Parathyroid adenoma (tissue), 2 donors: ENCODE data around the gene PDCD1LG2.

ENCODE experiments used
- H2AFZ ChIP-seq: fragments of 300-600 bp; sonication (generic); one replicate; pipeline ENCODE4 v1.7.0; 2017; ENCODE audit warnings: antibody characterized with exemption, mild to moderate bottlenecking
- H3K27ac ChIP-seq: fragments of 300-600 bp; sonication (generic); one replicate; pipeline ENCODE4 v1.7.0; 2017
- H3K27me3 ChIP-seq: fragments of 300-600 bp; sonication (generic); one replicate; pipeline ENCODE4 v1.7.0; 2017; ENCODE audit warnings: low read length; ENCODE audit not compliant: control insufficient read depth, insufficient read depth
- H3K36me3 ChIP-seq: fragments of 300-600 bp; sonication (generic); one replicate; pipeline ENCODE4 v1.7.0; 2017; ENCODE audit warnings: low read length; ENCODE audit not compliant: control insufficient read depth, insufficient read depth
- H3K4me1 ChIP-seq: fragments of 300-600 bp; sonication (generic); one replicate; pipeline ENCODE4 v1.7.0; 2017; ENCODE audit warnings: control low read depth
- H3K4me2 ChIP-seq: fragments of 300-600 bp; sonication (generic); one replicate; pipeline ENCODE4 v1.7.0; 2017; ENCODE audit warnings: low read length
- H3K4me3 ChIP-seq: fragments of 300-600 bp; sonication (generic); one replicate; pipeline ENCODE4 v1.7.0; 2017; ENCODE audit warnings: low read depth, low read length
- H3K79me2 ChIP-seq: fragments of 300-600 bp; sonication (generic); one replicate; pipeline ENCODE4 v1.7.0; 2017; ENCODE audit warnings: control low read depth
- H3K9ac ChIP-seq: fragments of 300-600 bp; sonication (generic); one replicate; pipeline ENCODE4 v1.7.0; 2017; ENCODE audit warnings: mild to moderate bottlenecking
- H3K9me3 ChIP-seq: fragments of 300-600 bp; sonication (generic); one replicate; pipeline ENCODE4 v1.7.0; 2017; ENCODE audit warnings: low read length; ENCODE audit not compliant: control insufficient read depth
- TF ChIP-seq, protein P1 (sequence below): fragments of 300-600 bp; sonication (generic); IDR thresholded peaks from one replicate; pipeline ENCODE4 v1.7.0; 2017; ENCODE audit warnings: antibody characterized with exemption, mild to moderate bottlenecking
- donor health status: primary hyperparathyroidism.

PDCD1LG2 gene

DNA sequence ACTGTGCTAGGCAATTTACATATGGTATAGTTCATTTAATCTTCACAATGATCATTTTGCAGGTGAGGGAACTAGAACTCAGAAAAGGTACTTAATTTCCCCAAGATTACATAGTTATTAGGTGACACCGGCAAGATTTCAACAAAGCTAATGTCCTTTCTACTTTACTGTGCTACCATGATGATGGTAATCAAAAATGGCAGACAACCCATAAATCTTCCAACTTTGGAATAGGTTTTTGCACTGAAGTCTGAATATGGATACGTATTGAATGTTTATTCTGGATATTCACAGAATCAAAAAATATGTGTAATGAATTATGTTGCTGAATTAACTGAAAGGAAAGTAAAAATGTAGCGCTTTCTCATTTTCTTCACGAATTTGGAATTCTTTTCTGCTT lies 13.8 kb downstream of the PDCD1LG2 start:
- no peaks in the 10 kb centered on the region for H3K79me2 ChIP-seq
- H3K9me3 ChIP-seq, result no peaks in the 10 kb centered on the region
- H3K36me3 ChIP-seq, result no peaks in the 10 kb centered on the region
- H3K4me1 ChIP-seq, result no peaks in the 10 kb centered on the region
- TF ChIP-seq, protein P1, sequence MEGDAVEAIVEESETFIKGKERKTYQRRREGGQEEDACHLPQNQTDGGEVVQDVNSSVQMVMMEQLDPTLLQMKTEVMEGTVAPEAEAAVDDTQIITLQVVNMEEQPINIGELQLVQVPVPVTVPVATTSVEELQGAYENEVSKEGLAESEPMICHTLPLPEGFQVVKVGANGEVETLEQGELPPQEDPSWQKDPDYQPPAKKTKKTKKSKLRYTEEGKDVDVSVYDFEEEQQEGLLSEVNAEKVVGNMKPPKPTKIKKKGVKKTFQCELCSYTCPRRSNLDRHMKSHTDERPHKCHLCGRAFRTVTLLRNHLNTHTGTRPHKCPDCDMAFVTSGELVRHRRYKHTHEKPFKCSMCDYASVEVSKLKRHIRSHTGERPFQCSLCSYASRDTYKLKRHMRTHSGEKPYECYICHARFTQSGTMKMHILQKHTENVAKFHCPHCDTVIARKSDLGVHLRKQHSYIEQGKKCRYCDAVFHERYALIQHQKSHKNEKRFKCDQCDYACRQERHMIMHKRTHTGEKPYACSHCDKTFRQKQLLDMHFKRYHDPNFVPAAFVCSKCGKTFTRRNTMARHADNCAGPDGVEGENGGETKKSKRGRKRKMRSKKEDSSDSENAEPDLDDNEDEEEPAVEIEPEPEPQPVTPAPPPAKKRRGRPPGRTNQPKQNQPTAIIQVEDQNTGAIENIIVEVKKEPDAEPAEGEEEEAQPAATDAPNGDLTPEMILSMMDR, result no peak
- no peak overlapping the region for H2AFZ ChIP-seq
- no peak overlapping the region for H3K4me3 ChIP-seq
- H3K27me3 ChIP-seq, result no peaks in the 10 kb centered on the region
- H3K27ac ChIP-seq, result no peak overlapping the region
- no peak overlapping the region for H3K4me2 ChIP-seq
- no peak overlapping the region for H3K9ac ChIP-seq

DNA sequence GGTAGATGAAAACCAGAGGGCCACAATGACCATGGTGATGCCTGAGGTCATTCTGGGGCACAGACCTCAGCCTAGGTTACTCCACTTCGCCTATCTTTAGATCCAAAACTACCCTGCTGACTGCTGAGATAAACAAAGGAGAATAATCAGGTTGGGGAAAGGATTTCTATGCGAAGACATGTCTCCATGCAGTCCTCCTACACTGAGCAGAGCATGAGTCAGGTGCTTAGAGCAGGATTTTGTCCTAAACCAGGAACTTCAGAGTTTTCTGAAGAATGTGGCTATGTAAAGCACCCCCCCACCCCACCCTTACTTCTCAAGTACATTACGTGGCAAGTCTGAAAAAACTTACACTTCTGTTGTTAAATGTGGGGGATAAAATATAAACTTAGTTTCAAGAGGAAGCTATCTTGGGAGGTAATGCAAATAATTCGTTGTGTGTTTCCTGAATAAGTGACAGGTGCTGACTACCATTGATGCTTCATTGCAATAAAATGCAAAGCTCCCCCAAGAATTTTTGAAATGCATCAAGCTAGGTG lies 19.4 kb downstream of the PDCD1LG2 start:
- no peak overlapping the region for H3K9ac ChIP-seq
- H3K79me2 ChIP-seq, result no peaks in the 10 kb centered on the region

DNA sequence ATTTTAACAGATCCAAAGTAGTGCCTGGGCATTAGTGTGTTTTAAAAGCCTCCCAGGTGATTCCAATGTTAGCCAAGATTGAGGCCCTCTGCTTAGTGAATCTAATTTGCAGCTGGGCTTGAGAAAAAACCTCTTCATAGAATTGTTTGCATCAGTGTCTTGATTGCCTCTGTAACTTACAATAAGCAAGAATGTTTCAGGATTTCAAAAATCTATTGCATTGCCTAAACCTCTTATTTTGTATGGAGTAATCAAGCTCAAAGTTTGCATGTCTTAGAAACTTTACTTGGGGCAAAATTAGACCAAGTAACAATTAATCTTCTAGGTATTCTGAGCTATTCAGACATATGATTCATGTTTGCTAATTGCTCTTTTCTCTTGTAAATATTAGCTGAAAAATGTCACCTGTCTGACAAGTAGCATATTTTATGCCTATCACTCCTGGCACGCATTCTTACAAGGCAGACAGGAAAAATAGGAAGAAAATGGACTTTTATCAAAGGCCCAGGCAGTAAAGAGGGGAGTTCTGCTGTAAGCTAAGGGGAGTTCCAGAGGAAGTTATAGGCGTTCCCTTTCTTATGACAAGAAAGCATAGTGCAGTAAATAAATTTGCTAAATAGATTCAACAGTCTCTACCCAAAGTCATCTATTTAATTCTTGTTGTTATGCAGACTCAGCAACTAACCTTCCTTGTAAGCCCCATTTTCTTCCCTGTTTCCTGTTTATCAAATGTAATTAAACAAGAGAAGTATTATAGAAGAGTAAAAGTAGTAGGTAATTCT lies 21.0 kb downstream of the PDCD1LG2 start:
- Histone ChIP-seq H3K4me3 (no peak overlapping the region), H3K27ac (no peak overlapping the region), H3K9ac (no peak overlapping the region), H2AFZ (no peak overlapping the region), H3K27me3 (no peaks in the 10 kb centered on the region), H3K79me2 (no peaks in the 10 kb centered on the region), H3K4me1 (peaks cover 2% of the 10 kb centered on the region), H3K9me3 (no peaks in the 10 kb centered on the region), H3K4me2 (no peak overlapping the region), H3K36me3 (no peaks in the 10 kb centered on the region)
- TF ChIP-seq, protein P1, result no peak

More for the DNA sequence above, 19.4 kb downstream of the PDCD1LG2 start:
- Histone ChIP-seq H3K36me3 (no peaks in the 10 kb centered on the region), H3K4me1 (peaks cover 2% of the 10 kb centered on the region), H3K27ac (no peak overlapping the region), H2AFZ (no peak overlapping the region), H3K4me3 (no peak overlapping the region), H3K27me3 (no peaks in the 10 kb centered on the region), H3K9me3 (no peaks in the 10 kb centered on the region), H3K4me2 (no peak overlapping the region)
- TF ChIP-seq, protein P1, result no peak

DNA sequence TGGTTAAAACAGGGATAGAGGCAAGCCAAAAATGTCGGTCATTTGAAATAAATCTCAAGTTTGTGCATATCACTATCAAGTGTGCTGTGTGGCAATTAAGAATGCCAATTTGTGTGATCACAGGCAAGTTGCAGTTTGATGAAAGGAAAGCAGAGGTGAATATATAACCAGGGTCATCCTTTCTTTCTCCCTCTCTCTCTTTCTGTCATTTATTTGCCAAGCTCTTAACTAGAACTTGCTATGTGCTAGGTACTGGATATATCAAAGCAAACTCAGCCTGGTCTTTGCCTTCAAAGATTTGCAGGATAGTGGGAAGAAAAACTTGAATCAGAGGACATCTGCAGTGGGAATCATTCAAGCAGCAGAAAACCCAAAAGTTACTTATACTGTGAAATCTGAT lies 22.0 kb downstream of the PDCD1LG2 start:
- no peak overlapping the region for H3K9ac ChIP-seq
- TF ChIP-seq, protein P1, result no peak
- H3K36me3 ChIP-seq, result no peaks in the 10 kb centered on the region

More for the DNA sequence above, 22.0 kb downstream of the PDCD1LG2 start:
- peaks cover 2% of the 10 kb centered on the region for H3K4me1 ChIP-seq
- no peaks in the 10 kb centered on the region for H3K9me3 ChIP-seq
- H3K4me2 ChIP-seq, result no peak overlapping the region
- no peaks in the 10 kb centered on the region for H3K27me3 ChIP-seq
- H3K27ac ChIP-seq, result no peak overlapping the region
- H3K4me3 ChIP-seq, result no peak overlapping the region
- H2AFZ ChIP-seq, result peak overlapping the region; percentile 33
- H3K79me2 ChIP-seq, result no peaks in the 10 kb centered on the region
